GM19438 (cell line): ENCODE data around the gene PAK2.
A peak's percentile ranks its signal among the peaks of the same experiment; 100 is the strongest.
"Not testable (repeated sequence)": the region's sequence is repeated elsewhere in the genome, so short reads cannot be mapped to it uniquely, and the experiment has no call there.

Experiments used
- ATAC-seq: cut with Tn5 transposase; IDR thresholded peaks from one replicate; pipeline ENCODE4 v1.9.1; 2021; ENCODE audit warnings: low read depth; ENCODE audit not compliant: unreplicated experiment

PAK2 gene

GRCh38 chr3:196739671-196740480 is at the start of gene PAK2:
TSS of gene PAK2 (plus strand) at chr3:196739857. CDS start at chr3:196782647, 42,790 bp downstream.
- peak; percentile 88 for ATAC-seq

GRCh38 chr3:196689941-196690660 is 49.6 kb upstream of the PAK2 start:
- ATAC-seq, result no peak

GRCh38 chr3:196691386-196691785 is 48.3 kb upstream of the PAK2 start:
- ATAC-seq, result no peak

- no peak for ATAC-seq
Measured at GRCh38 chr3:196694202-196694638, 45.4 kb upstream of the PAK2 start.

GRCh38 chr3:196694941-196695848 is 44.5 kb upstream of the PAK2 start:
- ATAC-seq, result no peak

- ATAC-seq, result no peak
Measured at GRCh38 chr3:196695849-196696226, 43.8 kb upstream of the PAK2 start.

GRCh38 chr3:196697270-196697669 is 42.4 kb upstream of the PAK2 start:
- ATAC-seq, result no peak

GRCh38 chr3:196699749-196700148 is 39.9 kb upstream of the PAK2 start:
- ATAC-seq, result no peak

GRCh38 chr3:196700801-196701200 is 38.9 kb upstream of the PAK2 start:
- no peak for ATAC-seq

GRCh38 chr3:196706327-196706726 is 33.3 kb upstream of the PAK2 start:
- no peak for ATAC-seq

GRCh38 chr3:196706731-196707130 is 32.9 kb upstream of the PAK2 start:
- no peak for ATAC-seq

- no peak for ATAC-seq
Measured at GRCh38 chr3:196707566-196707965, 32.1 kb upstream of the PAK2 start.

GRCh38 chr3:196708467-196708866 is 31.2 kb upstream of the PAK2 start:
- no peak for ATAC-seq

GRCh38 chr3:196711838-196712513 is 27.7 kb upstream of the PAK2 start, which contains the start of the genes CEP19 and PIGX:
TSS of gene CEP19 (minus strand) at chr3:196712250. CDS start at chr3:196708657, 3,593 bp downstream.
TSS of gene PIGX (plus strand) at chr3:196712377.
- ATAC-seq, result peak; percentile 70

- ATAC-seq, result peak; percentile 42
Measured at GRCh38 chr3:196712514-196713413, 26.9 kb upstream of the PAK2 start.

GRCh38 chr3:196717162-196717561 is 22.5 kb upstream of the PAK2 start:
- ATAC-seq, result not testable (repeated sequence)

- ATAC-seq, result no peak
Measured at GRCh38 chr3:196721097-196721496, 18.6 kb upstream of the PAK2 start.

GRCh38 chr3:196726788-196727675 is 12.6 kb upstream of the PAK2 start:
- no peak for ATAC-seq
